ENCODE measurements around the gene OR13D1.
"Not testable (repeated sequence)": the region's sequence is repeated elsewhere in the genome, so short reads cannot be mapped to it uniquely, and the experiment has no call there.

The OR13D1 gene, protein sequence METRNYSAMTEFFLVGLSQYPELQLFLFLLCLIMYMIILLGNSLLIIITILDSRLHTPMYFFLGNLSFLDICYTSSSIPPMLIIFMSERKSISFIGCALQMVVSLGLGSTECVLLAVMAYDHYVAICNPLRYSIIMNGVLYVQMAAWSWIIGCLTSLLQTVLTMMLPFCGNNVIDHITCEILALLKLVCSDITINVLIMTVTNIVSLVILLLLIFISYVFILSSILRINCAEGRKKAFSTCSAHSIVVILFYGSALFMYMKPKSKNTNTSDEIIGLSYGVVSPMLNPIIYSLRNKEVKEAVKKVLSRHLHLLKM

DNA sequence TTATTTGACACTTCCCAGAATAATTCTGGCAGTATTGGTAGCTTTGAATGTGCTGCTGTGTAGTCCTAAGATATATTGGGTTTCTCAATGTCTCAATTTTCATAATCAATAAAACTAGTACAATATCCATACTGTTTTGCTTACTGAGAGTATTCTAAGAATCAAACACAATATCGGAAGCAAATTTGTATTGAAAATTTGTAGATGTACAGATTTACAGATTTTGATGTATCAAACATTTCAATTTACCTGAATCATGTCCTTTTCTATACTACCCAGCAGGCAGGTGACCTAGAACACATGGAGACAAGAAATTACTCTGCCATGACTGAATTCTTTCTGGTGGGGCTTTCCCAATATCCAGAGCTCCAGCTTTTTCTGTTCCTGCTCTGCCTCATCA lies at the start of gene OR13D1:
OR13D1 (plus strand) TSS at position 301 of the 400 bp plus-strand sequence; CDS start at position 301, 0 bp downstream.
- Histone ChIP-seq H3K27me3 (ENCODE audit: control insufficient read depth, insufficient read depth, low read length) (no peaks in the 10 kb centered on the region), H3K4me1 (ENCODE audit: control insufficient read depth, insufficient read depth, low read length) (no peaks in the 10 kb centered on the region), H3K9me3 (ENCODE audit: control insufficient read depth, insufficient read depth, low read length) (no peaks in the 10 kb centered on the region), H3K36me3 (ENCODE audit: control insufficient read depth, insufficient read depth, low read length) (no peaks in the 10 kb centered on the region), H3K27ac (ENCODE audit: low read length) (no peak within 1 kb of the TSS), H3K4me3 (ENCODE audit: low read length) (no peak within 1 kb of the TSS)
- no peak for DNase-seq (ENCODE audit: low read depth, low spot score)
- no CpG with 5 or more reads among the region's 1 CpG for WGBS (ENCODE audit: insufficient coverage, insufficient read length)

DNA sequence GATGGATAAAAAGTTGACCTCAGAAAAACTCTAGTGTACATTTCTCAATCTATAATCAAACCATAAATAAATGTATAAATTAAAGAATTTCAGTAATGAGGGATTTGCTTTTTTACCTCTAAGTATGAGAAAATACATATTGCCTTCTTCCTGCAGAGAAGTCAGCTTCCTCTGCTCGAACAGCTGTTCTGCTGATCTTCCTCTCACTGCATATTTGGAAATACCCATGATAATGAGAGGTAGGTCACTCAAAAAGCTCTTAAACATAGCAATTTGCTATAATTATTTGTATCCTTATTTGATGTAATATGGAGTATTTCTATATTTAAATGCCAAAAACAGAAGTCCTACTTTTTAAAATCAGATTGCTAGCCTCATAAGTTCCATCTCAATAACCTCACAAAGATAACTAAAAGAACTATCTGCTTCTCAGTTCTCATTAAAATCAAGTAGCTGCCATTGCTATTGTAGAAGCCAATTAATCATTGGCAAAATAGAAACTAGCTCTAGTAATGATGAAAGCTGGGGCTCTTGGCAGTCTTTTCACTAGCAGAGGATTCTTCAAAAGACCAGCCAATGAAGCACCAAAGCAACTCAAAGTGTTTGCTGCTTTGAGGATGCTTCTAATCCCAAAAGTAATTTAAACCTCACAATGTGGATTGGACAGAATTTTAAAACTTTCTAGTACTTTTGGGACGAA lies 35.7 kb upstream of the OR13D1 start:
- Histone ChIP-seq H3K4me3 (ENCODE audit: low read length) (no peak overlapping the region), H3K9me3 (ENCODE audit: control insufficient read depth, insufficient read depth, low read length) (no peaks in the 10 kb centered on the region), H3K4me1 (ENCODE audit: control insufficient read depth, insufficient read depth, low read length) (no peaks in the 10 kb centered on the region), H3K36me3 (ENCODE audit: control insufficient read depth, insufficient read depth, low read length) (no peaks in the 10 kb centered on the region), H3K27me3 (ENCODE audit: control insufficient read depth, insufficient read depth, low read length) (no peaks in the 10 kb centered on the region), H3K27ac (ENCODE audit: low read length) (no peak overlapping the region)
- WGBS (ENCODE audit: insufficient coverage, insufficient read length) = no CpG with 5 or more reads among the region's 2 CpGs
- no peak for DNase-seq (ENCODE audit: low read depth, low spot score)

DNA sequence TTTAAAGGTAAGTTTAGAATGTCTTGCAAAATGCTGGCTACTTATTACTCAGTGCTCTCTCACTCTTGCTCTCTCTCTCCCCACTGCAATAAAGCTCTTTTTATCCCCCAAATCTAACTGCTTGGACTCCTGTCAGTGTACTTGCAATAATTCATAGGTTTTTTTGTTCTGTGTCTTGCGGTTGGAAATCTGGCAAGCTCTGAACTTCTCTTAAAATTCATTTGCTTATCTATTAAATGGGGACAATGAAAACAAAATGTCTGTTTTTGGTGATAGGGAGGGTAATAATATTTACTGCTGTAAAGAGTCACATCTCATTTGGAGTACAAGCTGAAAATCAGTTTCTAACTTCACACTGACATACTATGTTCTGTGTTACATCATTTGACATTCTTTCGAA lies 18.7 kb upstream of the OR13D1 start:
- Histone ChIP-seq H3K9me3 (ENCODE audit: control insufficient read depth, insufficient read depth, low read length) (no peaks in the 10 kb centered on the region), H3K27ac (ENCODE audit: low read length) (no peak overlapping the region)
- no CpG with 5 or more reads among the region's 2 CpGs for WGBS (ENCODE audit: insufficient coverage, insufficient read length)

DNA sequence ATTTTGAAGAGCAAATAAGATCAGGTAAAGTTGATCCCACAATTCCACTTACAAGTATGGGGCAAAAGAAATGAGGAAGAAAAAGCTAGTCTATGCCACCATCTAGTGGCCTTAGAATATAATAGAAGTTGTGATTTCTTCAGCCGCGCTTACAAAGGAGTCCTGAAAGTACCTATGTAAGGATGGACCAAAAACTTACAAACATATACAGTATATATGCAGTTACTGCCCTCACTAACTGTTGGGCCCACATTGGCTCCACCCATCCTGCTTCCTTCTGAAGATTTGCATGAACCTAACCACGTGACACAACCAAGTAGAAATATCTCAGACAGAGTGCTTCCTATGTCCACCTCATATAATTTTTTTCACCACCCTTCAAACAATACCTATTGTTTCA lies 11.7 kb upstream of the OR13D1 start:
- Histone ChIP-seq H3K27ac (ENCODE audit: low read length) (no peak overlapping the region), H3K4me1 (ENCODE audit: control insufficient read depth, insufficient read depth, low read length) (no peaks in the 10 kb centered on the region), H3K9me3 (ENCODE audit: control insufficient read depth, insufficient read depth, low read length) (no peaks in the 10 kb centered on the region), H3K27me3 (ENCODE audit: control insufficient read depth, insufficient read depth, low read length) (no peaks in the 10 kb centered on the region), H3K36me3 (ENCODE audit: control insufficient read depth, insufficient read depth, low read length) (no peaks in the 10 kb centered on the region), H3K4me3 (ENCODE audit: low read length) (no peak overlapping the region)
- no peak for DNase-seq (ENCODE audit: low read depth, low spot score)
- whole genome bisulfite sequencing (ENCODE audit: insufficient coverage, insufficient read length) = no CpG with 5 or more reads among the region's 3 CpGs

More for the DNA sequence above, 18.7 kb upstream of the OR13D1 start:
- H3K4me1 ChIP-seq (ENCODE audit: control insufficient read depth, insufficient read depth, low read length) = no peaks in the 10 kb centered on the region
- DNase-seq (ENCODE audit: low read depth, low spot score) = no peak
- H3K4me3 ChIP-seq (ENCODE audit: low read length) = no peak overlapping the region
- no peaks in the 10 kb centered on the region for H3K36me3 ChIP-seq (ENCODE audit: control insufficient read depth, insufficient read depth, low read length)
- no peaks in the 10 kb centered on the region for H3K27me3 ChIP-seq (ENCODE audit: control insufficient read depth, insufficient read depth, low read length)

DNA sequence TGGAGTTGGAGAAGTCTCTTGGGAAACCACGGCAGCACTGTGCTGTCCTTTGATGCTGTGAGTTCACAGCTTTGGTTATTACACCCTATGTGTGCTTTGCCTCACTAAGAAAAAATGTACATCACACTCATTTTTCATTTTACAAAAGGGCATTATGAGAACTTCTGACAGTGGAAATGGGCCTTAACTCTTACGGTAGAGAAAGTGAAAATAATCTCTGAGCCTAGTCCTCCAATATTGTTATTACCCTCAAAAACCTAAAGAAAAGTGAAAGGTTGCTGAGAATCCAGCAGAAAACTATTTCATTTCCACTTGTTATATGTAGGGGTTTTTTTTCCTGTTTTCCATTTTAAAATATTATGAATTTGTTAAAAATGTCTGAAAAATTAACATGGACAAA lies 8.2 kb upstream of the OR13D1 start:
- Histone ChIP-seq H3K36me3 (ENCODE audit: control insufficient read depth, insufficient read depth, low read length) (no peaks in the 10 kb centered on the region), H3K27ac (ENCODE audit: low read length) (no peak overlapping the region), H3K27me3 (ENCODE audit: control insufficient read depth, insufficient read depth, low read length) (no peaks in the 10 kb centered on the region), H3K4me3 (ENCODE audit: low read length) (no peak overlapping the region), H3K9me3 (ENCODE audit: control insufficient read depth, insufficient read depth, low read length) (no peaks in the 10 kb centered on the region), H3K4me1 (ENCODE audit: control insufficient read depth, insufficient read depth, low read length) (no peaks in the 10 kb centered on the region)
- DNase-seq (ENCODE audit: low read depth, low spot score) = no peak
- WGBS (ENCODE audit: insufficient coverage, insufficient read length) = no CpG with 5 or more reads among the region's 2 CpGs

DNA sequence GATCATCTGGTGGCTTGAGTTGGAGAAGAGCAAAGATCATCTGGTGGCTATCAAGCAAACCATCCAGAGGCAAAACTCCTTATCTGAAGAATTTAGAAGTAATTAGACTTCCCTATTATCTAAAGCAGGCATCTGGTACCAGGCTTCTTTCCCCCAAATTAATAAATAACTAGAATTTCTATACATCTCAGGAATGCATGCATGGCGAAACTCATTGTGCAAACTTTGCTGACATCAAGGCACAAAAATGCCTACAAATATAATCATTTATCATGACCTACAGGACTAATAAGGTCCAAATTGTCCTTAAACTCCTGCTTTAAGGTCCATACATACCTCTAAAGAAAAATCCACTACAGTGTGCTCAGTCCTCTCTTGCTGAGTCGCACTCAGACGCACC lies 6.0 kb downstream of the OR13D1 start:
- no peaks in the 10 kb centered on the region for H3K9me3 ChIP-seq (ENCODE audit: control insufficient read depth, insufficient read depth, low read length)
- no peak for DNase-seq (ENCODE audit: low read depth, low spot score)
- no peaks in the 10 kb centered on the region for H3K4me1 ChIP-seq (ENCODE audit: control insufficient read depth, insufficient read depth, low read length)
- H3K4me3 ChIP-seq (ENCODE audit: low read length) = no peak overlapping the region
- no peak overlapping the region for H3K27ac ChIP-seq (ENCODE audit: low read length)
- no peaks in the 10 kb centered on the region for H3K36me3 ChIP-seq (ENCODE audit: control insufficient read depth, insufficient read depth, low read length)
- no CpG with 5 or more reads among the region's 3 CpGs for WGBS (ENCODE audit: insufficient coverage, insufficient read length)
- no peaks in the 10 kb centered on the region for H3K27me3 ChIP-seq (ENCODE audit: control insufficient read depth, insufficient read depth, low read length)

DNA sequence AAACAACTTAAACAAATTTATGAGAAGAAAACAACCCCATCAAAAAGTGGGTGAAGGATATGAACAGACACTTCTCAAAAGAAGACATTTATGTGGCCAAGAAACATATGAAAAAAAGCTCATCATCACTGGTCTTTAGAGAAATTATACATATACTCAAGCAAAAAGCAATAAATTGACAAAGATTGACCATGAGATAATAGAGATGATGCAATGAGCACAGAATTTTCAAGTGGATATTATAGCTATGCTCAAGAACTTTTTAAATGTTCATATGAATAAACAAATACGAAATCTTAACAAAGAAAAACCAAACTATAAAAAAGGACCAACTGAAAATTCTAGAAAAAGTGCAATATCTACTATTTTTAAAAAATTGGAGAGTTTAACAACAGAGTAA lies 14.4 kb downstream of the OR13D1 start:
- H3K27me3 ChIP-seq (ENCODE audit: control insufficient read depth, insufficient read depth, low read length); H3K4me3 ChIP-seq (ENCODE audit: low read length); H3K27ac ChIP-seq (ENCODE audit: low read length); H3K4me1 ChIP-seq (ENCODE audit: control insufficient read depth, insufficient read depth, low read length); DNase-seq (ENCODE audit: low read depth, low spot score); H3K9me3 ChIP-seq (ENCODE audit: control insufficient read depth, insufficient read depth, low read length); H3K36me3 ChIP-seq (ENCODE audit: control insufficient read depth, insufficient read depth, low read length): not testable (repeated sequence)
- no CpG with 5 or more reads among the region's 1 CpG for WGBS (ENCODE audit: insufficient coverage, insufficient read length)

DNA sequence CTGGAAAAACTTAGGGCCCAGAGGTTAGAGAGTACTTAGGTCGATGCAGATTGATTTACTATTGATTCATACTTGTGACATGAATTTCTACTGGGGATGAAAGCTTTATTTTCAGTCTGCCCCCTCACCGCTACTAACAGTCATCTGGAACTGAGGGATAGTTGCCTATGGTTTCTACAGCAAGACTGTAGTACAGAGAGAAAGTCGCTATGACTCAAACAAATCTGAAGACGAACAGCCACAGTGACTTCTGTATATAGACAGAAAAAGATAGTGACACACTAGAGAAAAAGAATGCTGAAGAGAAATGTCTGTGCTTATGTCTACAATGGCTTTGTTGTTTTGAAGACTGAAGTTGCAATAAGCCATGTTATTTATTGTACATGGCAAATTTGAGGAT lies 17.3 kb downstream of the OR13D1 start:
- H3K36me3 ChIP-seq (ENCODE audit: control insufficient read depth, insufficient read depth, low read length) = no peaks in the 10 kb centered on the region
- no CpG with 5 or more reads among the region's 4 CpGs for WGBS (ENCODE audit: insufficient coverage, insufficient read length)
- no peaks in the 10 kb centered on the region for H3K9me3 ChIP-seq (ENCODE audit: control insufficient read depth, insufficient read depth, low read length)
- H3K4me3 ChIP-seq (ENCODE audit: low read length) = no peak overlapping the region
- H3K4me1 ChIP-seq (ENCODE audit: control insufficient read depth, insufficient read depth, low read length) = no peaks in the 10 kb centered on the region
- no peak overlapping the region for H3K27ac ChIP-seq (ENCODE audit: low read length)
- DNase-seq (ENCODE audit: low read depth, low spot score) = no peak
- no peaks in the 10 kb centered on the region for H3K27me3 ChIP-seq (ENCODE audit: control insufficient read depth, insufficient read depth, low read length)

DNA sequence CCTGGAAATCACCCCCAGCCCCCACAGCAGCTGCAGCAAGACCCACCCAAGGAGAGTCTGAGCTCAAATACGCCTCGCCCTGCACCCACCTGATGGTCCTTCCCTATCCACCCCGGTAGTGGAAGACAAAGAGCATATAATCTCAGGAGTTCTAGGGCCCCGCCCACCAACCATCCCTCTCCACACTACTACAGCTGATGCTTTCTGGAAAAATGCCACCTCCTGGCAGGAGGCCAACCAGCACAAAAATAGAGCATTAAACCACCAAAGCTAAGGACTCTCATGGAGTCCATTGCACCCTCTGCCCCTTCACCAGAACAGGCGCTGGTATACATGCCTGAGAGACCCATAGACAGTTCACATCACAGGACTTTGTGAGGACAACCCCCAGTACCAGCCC lies 30.7 kb downstream of the OR13D1 start:
- WGBS (ENCODE audit: insufficient coverage, insufficient read length) = no CpG with 5 or more reads among the region's 5 CpGs
- no peak overlapping the region for H3K4me3 ChIP-seq (ENCODE audit: low read length)
- H3K4me1 ChIP-seq (ENCODE audit: control insufficient read depth, insufficient read depth, low read length) = no peaks in the 10 kb centered on the region
- H3K27me3 ChIP-seq (ENCODE audit: control insufficient read depth, insufficient read depth, low read length) = no peaks in the 10 kb centered on the region
- H3K9me3 ChIP-seq (ENCODE audit: control insufficient read depth, insufficient read depth, low read length) = no peaks in the 10 kb centered on the region
- no peak overlapping the region for H3K27ac ChIP-seq (ENCODE audit: low read length)
- H3K36me3 ChIP-seq (ENCODE audit: control insufficient read depth, insufficient read depth, low read length) = no peaks in the 10 kb centered on the region
- no peak for DNase-seq (ENCODE audit: low read depth, low spot score)

DNA sequence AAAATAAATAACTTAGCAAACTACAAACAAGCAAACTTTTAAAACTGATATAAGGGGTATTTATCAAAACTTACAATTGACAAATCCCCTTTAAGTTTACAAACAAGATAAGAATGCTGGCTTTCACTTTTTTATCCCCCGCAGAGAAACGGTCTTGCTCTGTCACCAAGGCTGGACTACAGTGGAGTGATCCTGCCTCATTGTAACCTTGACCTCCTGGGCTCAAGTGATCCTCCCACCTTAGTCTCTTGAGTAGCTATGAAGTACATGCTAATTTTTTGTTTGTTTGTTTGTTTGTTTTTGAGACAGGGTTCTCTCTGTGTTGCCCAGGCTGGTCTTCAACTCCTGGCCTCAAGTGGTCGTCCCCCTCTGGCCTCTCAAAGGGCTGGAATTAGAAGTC lies 44.1 kb downstream of the OR13D1 start:
- WGBS (ENCODE audit: insufficient coverage, insufficient read length) = no CpG with 5 or more reads among the region's 3 CpGs
- H3K27ac ChIP-seq (ENCODE audit: low read length) = no peak overlapping the region

DNA sequence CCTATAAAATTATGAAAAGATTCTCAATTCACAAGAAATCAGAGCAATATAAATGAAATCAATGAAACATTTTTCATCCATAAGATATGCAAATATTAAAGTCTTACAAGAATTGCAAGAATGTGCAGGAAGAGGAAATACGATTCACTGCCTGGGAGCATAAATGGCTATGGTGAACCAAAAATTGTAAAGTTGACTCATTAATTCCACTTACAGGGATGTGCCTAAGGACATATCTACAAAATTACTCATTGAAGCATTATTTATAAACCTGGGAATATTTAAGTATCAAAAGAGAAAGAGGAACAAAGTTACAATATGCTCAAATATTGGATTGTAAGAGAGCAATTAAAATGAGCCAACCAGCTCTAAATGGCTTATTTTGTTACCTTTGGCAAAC lies 46.3 kb downstream of the OR13D1 start:
- no CpG with 5 or more reads among the region's 1 CpG for WGBS (ENCODE audit: insufficient coverage, insufficient read length)
- DNase-seq (ENCODE audit: low read depth, low spot score) = no peak
- Histone ChIP-seq H3K4me3 (ENCODE audit: low read length) (no peak overlapping the region), H3K27ac (ENCODE audit: low read length) (no peak overlapping the region), H3K9me3 (ENCODE audit: control insufficient read depth, insufficient read depth, low read length) (no peaks in the 10 kb centered on the region), H3K4me1 (ENCODE audit: control insufficient read depth, insufficient read depth, low read length) (no peaks in the 10 kb centered on the region), H3K27me3 (ENCODE audit: control insufficient read depth, insufficient read depth, low read length) (no peaks in the 10 kb centered on the region), H3K36me3 (ENCODE audit: control insufficient read depth, insufficient read depth, low read length) (no peaks in the 10 kb centered on the region)

More for the DNA sequence above, 44.1 kb downstream of the OR13D1 start:
- no peaks in the 10 kb centered on the region for H3K36me3 ChIP-seq (ENCODE audit: control insufficient read depth, insufficient read depth, low read length)
- no peaks in the 10 kb centered on the region for H3K4me1 ChIP-seq (ENCODE audit: control insufficient read depth, insufficient read depth, low read length)
- H3K4me3 ChIP-seq (ENCODE audit: low read length) = no peak overlapping the region
- no peaks in the 10 kb centered on the region for H3K9me3 ChIP-seq (ENCODE audit: control insufficient read depth, insufficient read depth, low read length)
- DNase-seq (ENCODE audit: low read depth, low spot score) = no peak
- no peaks in the 10 kb centered on the region for H3K27me3 ChIP-seq (ENCODE audit: control insufficient read depth, insufficient read depth, low read length)
